ENCODE measurements around the gene AMPH. TPM values are rescaled to one million over a fixed set of nuclear protein-coding genes. Genes with fewer than 3 reads are reported as not detected.

Gene AMPH
- total and polyA plus RNA-seq, 2 of the 4 experiments (the other 2 are of a cell fraction): 3.9 to 4.8 TPM

DNA sequence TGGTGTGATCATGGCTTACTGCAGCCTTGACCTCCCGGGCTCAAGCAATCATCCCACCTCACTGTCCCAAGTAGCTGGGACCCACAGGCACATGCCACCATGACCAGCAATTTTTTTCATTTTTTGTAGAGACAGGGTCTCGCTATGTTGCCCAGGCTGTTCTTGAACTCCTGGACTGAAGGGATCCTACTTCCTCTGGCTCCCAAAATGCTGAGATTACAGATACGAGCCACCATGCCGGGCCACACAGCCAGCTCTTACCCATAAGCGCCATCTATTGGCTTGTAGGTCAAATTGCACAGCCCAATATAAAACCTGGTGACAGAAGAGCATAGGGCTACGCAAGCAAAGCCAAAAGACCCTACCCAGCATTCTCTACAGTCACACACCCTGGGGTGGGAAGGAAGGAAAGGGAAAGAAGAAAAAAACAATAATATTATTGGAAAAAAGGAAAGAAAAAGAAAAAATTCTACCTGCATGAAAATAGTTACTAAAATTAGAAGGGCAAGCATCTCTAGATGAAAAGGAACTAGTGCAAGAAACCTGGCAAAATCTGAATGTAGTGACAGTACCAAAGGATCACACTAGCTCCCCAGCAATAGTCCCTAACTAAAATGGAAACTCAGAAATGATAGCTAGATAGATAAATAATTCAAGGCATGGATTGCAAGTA, 29.4 kb upstream of the AMPH start:
- no peak overlapping the region for H2AK5ac ChIP-seq (ENCODE audit: low read depth, low read length)
- H4K8ac ChIP-seq (ENCODE audit: low read depth in 2 of 2, low read length in 2 of 2): no peak overlapping the region
- H2BK15ac ChIP-seq (ENCODE audit: low read depth, low read length): no peak overlapping the region
- no CpG with 5 or more reads among the region's 6 CpGs for WGBS, 2 experiments (ENCODE audit: extremely low coverage in 2 of 2, insufficient read length in 1 of 2)
- peak; percentile 56 for DNase-seq
- H3K14ac ChIP-seq (replicated peaks; ENCODE audit: low read depth, low read length): no peak overlapping the region
- no peaks in the 10 kb centered on the region for H3K79me1 ChIP-seq (ENCODE audit: low read depth in 1 of 2, low read length in 2 of 2)
- H3K9ac ChIP-seq (ENCODE audit: low read depth, low read length): no peak overlapping the region
- no peak overlapping the region for H2AFZ ChIP-seq (replicated peaks; ENCODE audit: low read length, poor library complexity)
- no peak overlapping the region for H3K4me3 ChIP-seq (ENCODE audit: insufficient read depth, low read depth, low read length)
- no peak overlapping the region for H3K23ac ChIP-seq (ENCODE audit: low read depth, low read length)
- H4K91ac ChIP-seq (ENCODE audit: insufficient read depth, low read depth, low read length): no peak overlapping the region
- intact Hi-C loops (cut with micrococcal nuclease) (loop anchor here (1.0 kb wide), 2 partner anchors 208 to 262 kb away; no protein-coding TSS in a partner anchor), dilution Hi-C loops (cut with HindIII; ENCODE audit: low sequenced_read_pairs, unreplicated experiment) (no loop called here), in situ Hi-C loops (cut with MboI; ENCODE audit: low sequenced_read_pairs) (loop anchor here (5.0 kb wide), 1 partner anchor 258 kb away; no protein-coding TSS in a partner anchor)
- no peak overlapping the region for H3K56ac ChIP-seq (ENCODE audit: extremely low read depth, insufficient read depth, low read length)
- no peak overlapping the region for H3K4ac ChIP-seq (ENCODE audit: low read depth, low read length)
- peak; percentile 94 for ATAC-seq (ENCODE audit: low read depth)
- H2BK120ac ChIP-seq (ENCODE audit: low read depth, low read length): no peak overlapping the region
- ChIA-PET CTCF (interaction anchor here (0.6 to 2.2 kb wide), 9 partner anchors 11 to 267 kb away, joined by 3 to 11 read pairs (median 3); no protein-coding TSS in a partner anchor), POLR2A (ENCODE audit: unreplicated experiment) (no interaction called here)
- no peak overlapping the region for H3K18ac ChIP-seq (ENCODE audit: low read depth, low read length)
- no peak overlapping the region for H2BK20ac ChIP-seq (ENCODE audit: low read depth, low read length)
- H3K4me2 ChIP-seq (ENCODE audit: low read depth, low read length): no peak overlapping the region
- no peaks in the 10 kb centered on the region for H3K9me3 ChIP-seq (ENCODE audit: control insufficient read depth, insufficient read depth, low read length)
- H3K9me1 ChIP-seq (ENCODE audit: insufficient read depth, low read length): no peaks in the 10 kb centered on the region; the same call in 1 of the 2 replicates
- H3K4me1 ChIP-seq (ENCODE audit: control insufficient read depth, insufficient read depth, low read length): no peaks in the 10 kb centered on the region
- no peaks in the 10 kb centered on the region for H4K20me1 ChIP-seq (ENCODE audit: insufficient read depth, low read length)
- no peak overlapping the region for H4K5ac ChIP-seq (ENCODE audit: low read depth, low read length)
- TF ChIP-seq MAFK (IDR thresholded peaks at IDR 0.05; ENCODE audit: low read depth, low read length) (no peak), NFE2L2 (IDR thresholded peaks at IDR 0.05; ENCODE audit: low read depth, low read length) (no peak), POLR2A (IDR thresholded peaks at IDR 0.05; ENCODE audit: low read depth, low read length) (no peak), CEBPB (IDR thresholded peaks at IDR 0.05; ENCODE audit: low read depth, low read length) (no peak), RFX5 (IDR thresholded peaks at IDR 0.05; ENCODE audit: low read depth, low read length) (no peak), CHD1 (IDR thresholded peaks at IDR 0.05; ENCODE audit: low read depth, low read length) (no peak), FOS (IDR thresholded peaks at IDR 0.05; ENCODE audit: low read depth, low read length) (no peak), SMC3 (IDR thresholded peaks at IDR 0.05; ENCODE audit: low read depth, low read length) (peak; percentile 68), BHLHE40 (IDR thresholded peaks at IDR 0.05; ENCODE audit: low read depth, low read length) (no peak), RAD21 (IDR thresholded peaks at IDR 0.05; ENCODE audit: low read length) (peak; percentile 82)
- TF ChIP-seq, protein P1, sequence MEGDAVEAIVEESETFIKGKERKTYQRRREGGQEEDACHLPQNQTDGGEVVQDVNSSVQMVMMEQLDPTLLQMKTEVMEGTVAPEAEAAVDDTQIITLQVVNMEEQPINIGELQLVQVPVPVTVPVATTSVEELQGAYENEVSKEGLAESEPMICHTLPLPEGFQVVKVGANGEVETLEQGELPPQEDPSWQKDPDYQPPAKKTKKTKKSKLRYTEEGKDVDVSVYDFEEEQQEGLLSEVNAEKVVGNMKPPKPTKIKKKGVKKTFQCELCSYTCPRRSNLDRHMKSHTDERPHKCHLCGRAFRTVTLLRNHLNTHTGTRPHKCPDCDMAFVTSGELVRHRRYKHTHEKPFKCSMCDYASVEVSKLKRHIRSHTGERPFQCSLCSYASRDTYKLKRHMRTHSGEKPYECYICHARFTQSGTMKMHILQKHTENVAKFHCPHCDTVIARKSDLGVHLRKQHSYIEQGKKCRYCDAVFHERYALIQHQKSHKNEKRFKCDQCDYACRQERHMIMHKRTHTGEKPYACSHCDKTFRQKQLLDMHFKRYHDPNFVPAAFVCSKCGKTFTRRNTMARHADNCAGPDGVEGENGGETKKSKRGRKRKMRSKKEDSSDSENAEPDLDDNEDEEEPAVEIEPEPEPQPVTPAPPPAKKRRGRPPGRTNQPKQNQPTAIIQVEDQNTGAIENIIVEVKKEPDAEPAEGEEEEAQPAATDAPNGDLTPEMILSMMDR (conservative IDR thresholded peaks at IDR 0.05; ENCODE audit: low read depth, low read length): peak; percentile 83
- TF ChIP-seq, protein P2, sequence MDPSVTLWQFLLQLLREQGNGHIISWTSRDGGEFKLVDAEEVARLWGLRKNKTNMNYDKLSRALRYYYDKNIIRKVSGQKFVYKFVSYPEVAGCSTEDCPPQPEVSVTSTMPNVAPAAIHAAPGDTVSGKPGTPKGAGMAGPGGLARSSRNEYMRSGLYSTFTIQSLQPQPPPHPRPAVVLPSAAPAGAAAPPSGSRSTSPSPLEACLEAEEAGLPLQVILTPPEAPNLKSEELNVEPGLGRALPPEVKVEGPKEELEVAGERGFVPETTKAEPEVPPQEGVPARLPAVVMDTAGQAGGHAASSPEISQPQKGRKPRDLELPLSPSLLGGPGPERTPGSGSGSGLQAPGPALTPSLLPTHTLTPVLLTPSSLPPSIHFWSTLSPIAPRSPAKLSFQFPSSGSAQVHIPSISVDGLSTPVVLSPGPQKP (IDR thresholded peaks at IDR 0.05; ENCODE audit: borderline replicate concordance, low read depth, low read length): no peak
- TF ChIP-seq, protein P3, sequence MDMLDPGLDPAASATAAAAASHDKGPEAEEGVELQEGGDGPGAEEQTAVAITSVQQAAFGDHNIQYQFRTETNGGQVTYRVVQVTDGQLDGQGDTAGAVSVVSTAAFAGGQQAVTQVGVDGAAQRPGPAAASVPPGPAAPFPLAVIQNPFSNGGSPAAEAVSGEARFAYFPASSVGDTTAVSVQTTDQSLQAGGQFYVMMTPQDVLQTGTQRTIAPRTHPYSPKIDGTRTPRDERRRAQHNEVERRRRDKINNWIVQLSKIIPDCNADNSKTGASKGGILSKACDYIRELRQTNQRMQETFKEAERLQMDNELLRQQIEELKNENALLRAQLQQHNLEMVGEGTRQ (IDR thresholded peaks at IDR 0.05; ENCODE audit: low read depth, low read length): no peak
- H3K36me3 ChIP-seq (ENCODE audit: control insufficient read depth, insufficient read depth, low read length): no peaks in the 10 kb centered on the region
- no peak overlapping the region for H3K27ac ChIP-seq (ENCODE audit: insufficient read depth, low read length)
- no peaks in the 10 kb centered on the region; the same call in 1 of the 2 replicates for H3K27me3 ChIP-seq (ENCODE audit: control insufficient read depth, insufficient read depth, low read length)
- no peak overlapping the region for H2AK9ac ChIP-seq (replicated peaks; ENCODE audit: low read depth, low read length, poor library complexity)
- no peak overlapping the region for H2BK5ac ChIP-seq (ENCODE audit: low read depth, low read length, poor library complexity, severe bottlenecking)
- no TSS peak for BruUV-seq (replicated peaks)
